Adrenal gland (tissue), 12 donors: ENCODE data around the gene ESYT2. TPM values are rescaled to one million over a fixed set of nuclear protein-coding genes. Genes with fewer than 3 reads are reported as not detected.

ENCODE experiments used
- DNase-seq, 7 donors: peaks; one replicate each; pipeline ENCODE4 v3.0.0-alpha.2; 2019 to 2020
- H3K27ac ChIP-seq, 5 donors: fragments of 200-600 bp; sonication (generic) in 4 of 5; 1 replicate in 3 of 5; 2 replicates in 2 of 5; pipeline versions ENCODE4 v1.5.1 to v1.8.0; 2016 to 2020; ENCODE audit warnings: mild to moderate bottlenecking in 1 of 5
- H3K27me3 ChIP-seq: fragments of 200-600 bp; 2 replicates; pipeline ENCODE4 v1.8.0; 2021
- H3K36me3 ChIP-seq, 2 donors: fragments of 200-600 bp; replicated peaks in 1 of 2; 1 replicate in 1 of 2; 2 replicates in 1 of 2; pipeline versions ENCODE4 v1.5.1 to v1.8.0; 2018 to 2022
- H3K4me1 ChIP-seq, 2 donors: fragments of 200-600 bp; replicated peaks in 1 of 2; 1 replicate in 1 of 2; 2 replicates in 1 of 2; pipeline versions ENCODE4 v1.5.1 to v1.8.0; 2018 to 2021
- H3K4me3 ChIP-seq, 4 donors: fragments of 200-600 bp; sonication (generic) in 3 of 4; one replicate each; pipeline ENCODE4 v1.5.1; 2016 to 2018
- H3K9me3 ChIP-seq, 3 donors: fragments of 200-600 bp; sonication (generic) in 1 of 3; replicated peaks in 1 of 3; 1 replicate in 2 of 3; 2 replicates in 1 of 3; pipeline versions ENCODE4 v1.5.1 to v1.8.0; 2016 to 2021
- CTCF ChIP-seq, 6 experiments: fragments of 450-650 bp in 4 of 6; fragments of 200-600 bp in 2 of 6; sonication (generic) in 1 of 6; IDR thresholded peaks; 1 replicate in 5 of 6; 2 replicates in 1 of 6; pipeline versions ENCODE4 v1.5.1 to v1.8.0; 2016 to 2021; ENCODE audit warnings: antibody characterized with exemption in 6 of 6, mild to moderate bottlenecking in 2 of 6, moderate library complexity in 1 of 6
- POLR2A ChIP-seq, 2 donors: fragments of 450-650 bp; IDR thresholded peaks; one replicate each; pipeline ENCODE4 v1.6.1; 2017; ENCODE audit warnings: antibody characterized with exemption in 2 of 2, mild to moderate bottlenecking in 2 of 2, moderate library complexity in 1 of 2
- whole genome bisulfite sequencing, 4 donors: extraction: QIAGEN DNeasy Blood & Tissue Kit in 2 of 4; methylation state at CpG; one replicate each; pipeline versions ENCODE4 v1.1.5 to v1.1.7; 2013 to 2017; 5-methylcytosine and 5-hydroxymethylcytosine counted together
- intact Hi-C, 2 donors: fragments of 100-400 bp; cut with DNase I; formaldehyde crosslinking; loops; one replicate each; pipeline versions ENCODE4 v1.14.1 to v1.15.0; 2022 to 2023
- polyA plus RNA-seq, 3 donors: library from polyadenylated mRNA; stranded (reverse); fragments of 200-250 nt in 2 of 3; fragments of 350-450 nt in 1 of 3; fragmentation: Illumina TruSeq in 1 of 3; extraction: RNeasy Lipid Tissue Mini Kit (QIAGEN cat#74804) in 1 of 3; gene quantifications; one replicate each; pipeline ENCODE4 v1.2.3, GENCODE V29; 2013 to 2014
- total RNA-seq, 9 donors: library from RNA; depleted of rRNA in 4 of 9; stranded (reverse); fragments of >200 nt in 4 of 9; fragments of 120-200 nt in 1 of 9; fragmentation: NEBNext Ultra II Directional in 1 of 9; extraction: Animal tissue kit (Norgen Biotek cat#: 25700) in 1 of 9; gene quantifications; one replicate each; pipeline versions ENCODE4 v1.1.0 to v1.2.4, GENCODE V29; 2013 to 2023
- donor health status: healthy with polysubstance abuse.
- donor health status: Bipolar disorder and iron deficiency.
- donor health status: DM: yes; HTN: yes; CAD: no.
- donor health status: DM: no; HTN: no; CAD: no.
- donor health status: DM: no; HTN: no; CAD: no.
- donor health status: DM: yes; HTN: yes; CAD: no.

ESYT2 gene
- total and polyA plus RNA-seq, 12 donors = 16.8 to 104 (median 77.5) TPM

- H3K36me3 ChIP-seq = peaks cover 0 to 54% of the 10 kb centered on the region in 2 donors
- no peaks in the 10 kb centered on the region for H3K27me3 ChIP-seq
- H3K27ac ChIP-seq = no peak overlapping the region
- intact Hi-C loops = no loop called here
- TF ChIP-seq POLR2A (IDR thresholded peaks at IDR 0.05) (no peak), CTCF (IDR thresholded peaks at IDR 0.05) (no peak)
- no peak overlapping the region for H3K4me3 ChIP-seq
- H3K9me3 ChIP-seq = no peaks in the 10 kb centered on the region
- 94 to 99% (median 97%) methylated on average over 3 to 7 of the region's 7 CpGs for WGBS, 4 donors
- no peaks in the 10 kb centered on the region for H3K4me1 ChIP-seq
- DNase-seq = no peak
These were observed 64.3 kb downstream of the ESYT2 start for GRCh38 chr7:158765020-158765419.

- DNase-seq = no peak
- Histone ChIP-seq H3K4me1 (no peaks in the 10 kb centered on the region), H3K36me3 (peaks cover 0 to 68% of the 10 kb centered on the region in 2 donors), H3K27ac (no peak overlapping the region), H3K4me3 (no peak overlapping the region), H3K9me3 (no peaks in the 10 kb centered on the region), H3K27me3 (no peaks in the 10 kb centered on the region)
- intact Hi-C loops = no loop called here
- 95 to 97% (median 96%) methylated on average over 13 to 14 of the region's 14 CpGs for WGBS, 4 donors
- TF ChIP-seq POLR2A (IDR thresholded peaks at IDR 0.05) = no peak
- TF ChIP-seq CTCF (IDR thresholded peaks at IDR 0.05) = no peak
These were observed 65.8 kb downstream of the ESYT2 start for GRCh38 chr7:158763454-158764033.

DNA sequence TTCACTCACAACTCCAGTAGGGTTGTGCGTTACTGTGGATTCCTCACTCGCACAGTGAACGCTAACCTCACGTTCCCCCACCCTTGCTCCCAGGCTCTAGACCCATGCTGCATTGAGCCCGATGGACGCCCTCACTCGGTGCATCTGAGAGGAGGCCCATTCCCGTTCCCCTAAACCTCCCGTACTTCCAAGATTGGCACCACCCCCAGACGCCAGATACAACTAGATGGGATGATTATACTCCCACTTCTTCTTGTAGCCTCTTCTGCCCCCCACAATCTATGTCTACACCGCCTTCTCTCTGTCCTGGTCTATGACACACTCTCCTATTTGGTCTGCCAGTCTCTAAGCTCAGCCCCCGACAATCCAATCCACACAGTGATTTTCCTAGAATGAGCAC, 67.4 kb downstream of the ESYT2 start:
- Histone ChIP-seq H3K27ac (no peak overlapping the region), H3K36me3 (peaks cover 0 to 74% of the 10 kb centered on the region in 2 donors), H3K9me3 (no peaks in the 10 kb centered on the region), H3K27me3 (no peaks in the 10 kb centered on the region), H3K4me1 (no peaks in the 10 kb centered on the region), H3K4me3 (no peak overlapping the region)
- intact Hi-C loops = no loop called here
- no peak for DNase-seq
- WGBS, 4 donors = 95 to 97% (median 96%) methylated on average over 12 of the region's 12 CpGs
- no peak for TF ChIP-seq POLR2A (IDR thresholded peaks at IDR 0.05)
- TF ChIP-seq CTCF (IDR thresholded peaks at IDR 0.05) = no peak

- Histone ChIP-seq H3K36me3 (peaks cover 0 to 70% of the 10 kb centered on the region in 2 donors), H3K4me1 (no peaks in the 10 kb centered on the region), H3K4me3 (no peak overlapping the region), H3K27ac (no peak overlapping the region), H3K9me3 (no peaks in the 10 kb centered on the region), H3K27me3 (no peaks in the 10 kb centered on the region)
- TF ChIP-seq POLR2A (IDR thresholded peaks at IDR 0.05) = no peak
- TF ChIP-seq CTCF (IDR thresholded peaks at IDR 0.05) = no peak
- DNase-seq = no peak
- intact Hi-C loops = no loop called here
- WGBS, 4 donors = 86 to 91% (median 90%) methylated on average over 8 of the region's 8 CpGs
These were observed 68.4 kb downstream of the ESYT2 start for GRCh38 chr7:158760936-158761335.
